ENCODE results near the gene UNC5B.

The UNC5B gene

GRCh38 chr10:71348850-71349249 is 136.5 kb downstream of the UNC5B start:
- no peak for DNase-seq

- DNase-seq, result no peak
These were observed 137.0 kb downstream of the UNC5B start for GRCh38 chr10:71349406-71349805.

DNA sequence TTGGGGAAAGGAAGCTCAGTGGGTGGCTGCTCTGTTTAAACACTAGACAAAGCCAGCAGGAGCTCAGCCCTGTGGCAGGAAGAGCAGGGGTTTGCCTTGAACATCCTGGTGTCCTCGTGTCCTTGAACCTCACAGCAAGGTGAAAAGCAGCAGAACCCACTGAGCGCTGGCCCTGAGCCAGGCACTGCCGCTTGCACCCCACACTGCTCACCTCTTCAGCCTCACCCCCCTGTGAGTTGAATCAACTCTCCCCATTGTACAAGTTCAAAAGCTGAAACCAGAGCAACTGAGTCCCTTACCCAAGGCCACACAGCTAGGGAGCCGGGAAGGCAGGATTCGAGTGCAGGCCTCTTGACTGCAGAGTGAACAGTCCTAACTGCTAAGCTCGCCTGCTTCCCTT is 138.7 kb downstream of the UNC5B start:
- DNase-seq, result no peak

- no peak for DNase-seq
These were observed 139.4 kb downstream of the UNC5B start for GRCh38 chr10:71351628-71352319.

All from T-helper 9 cell (primary cell).